HG03064 (cell line): ENCODE results near the gene APOBEC3B.
"Not testable (repeated sequence)": the region's sequence is repeated elsewhere in the genome, so short reads cannot be mapped to it uniquely, and the experiment has no call there.

Experiments used
- ATAC-seq: cut with Tn5 transposase; IDR thresholded peaks from one replicate; pipeline ENCODE4 v1.9.1; 2021; ENCODE audit warnings: low read depth; ENCODE audit not compliant: unreplicated experiment

The APOBEC3B gene

GRCh38 chr22:38950527-38951295, 31.4 kb upstream of the APOBEC3B start:
- no peak for ATAC-seq

- no peak for ATAC-seq
Measured at GRCh38 chr22:38951734-38952133, 30.4 kb upstream of the APOBEC3B start.

GRCh38 chr22:38952281-38952993, 29.7 kb upstream of the APOBEC3B start:
- no peak for ATAC-seq

- no peak for ATAC-seq
Measured at GRCh38 chr22:38953091-38953490, 29.1 kb upstream of the APOBEC3B start.

- ATAC-seq, result no peak
Measured at GRCh38 chr22:38953577-38954413, 28.4 kb upstream of the APOBEC3B start.

GRCh38 chr22:38954414-38955043, 27.6 kb upstream of the APOBEC3B start:
- ATAC-seq, result no peak

GRCh38 chr22:38955250-38955905, 26.8 kb upstream of the APOBEC3B start:
- ATAC-seq, result no peak

- ATAC-seq, result no peak
Measured at GRCh38 chr22:38955926-38956325, 26.2 kb upstream of the APOBEC3B start.

GRCh38 chr22:38956551-38956950, 25.6 kb upstream of the APOBEC3B start:
- ATAC-seq, result no peak

GRCh38 chr22:38957046-38957770, 24.9 kb upstream of the APOBEC3B start, which contains the start of gene APOBEC3A:
APOBEC3A (plus strand) TSS chr22:38957609; CDS start chr22:38957692, 83 bp downstream.
- ATAC-seq, result no peak

- no peak for ATAC-seq
Measured at GRCh38 chr22:38957808-38958650, 24.1 kb upstream of the APOBEC3B start.

- ATAC-seq, result not testable (repeated sequence)
Measured at GRCh38 chr22:38958651-38958943, 23.6 kb upstream of the APOBEC3B start.

GRCh38 chr22:38959590-38959989, 22.6 kb upstream of the APOBEC3B start:
- no peak for ATAC-seq

- ATAC-seq, result not testable (repeated sequence)
Measured at GRCh38 chr22:38960673-38961072, 21.5 kb upstream of the APOBEC3B start.

- ATAC-seq, result not testable (repeated sequence)
Measured at GRCh38 chr22:38963291-38963738, 18.8 kb upstream of the APOBEC3B start.

- ATAC-seq, result no peak
Measured at GRCh38 chr22:38963872-38964271, 18.3 kb upstream of the APOBEC3B start.

- ATAC-seq, result no peak
Measured at GRCh38 chr22:38964306-38964705, 17.8 kb upstream of the APOBEC3B start.

GRCh38 chr22:38964989-38965388, 17.2 kb upstream of the APOBEC3B start:
- ATAC-seq, result no peak
